NCI-H1105 (cell line): Measurements from ENCODE around the gene VILL.

ENCODE experiments used
- DNase-seq: peaks from one replicate; lab custom pipeline; 2025; lab: John Stamatoyannopoulos, UW

Gene VILL

DNA sequence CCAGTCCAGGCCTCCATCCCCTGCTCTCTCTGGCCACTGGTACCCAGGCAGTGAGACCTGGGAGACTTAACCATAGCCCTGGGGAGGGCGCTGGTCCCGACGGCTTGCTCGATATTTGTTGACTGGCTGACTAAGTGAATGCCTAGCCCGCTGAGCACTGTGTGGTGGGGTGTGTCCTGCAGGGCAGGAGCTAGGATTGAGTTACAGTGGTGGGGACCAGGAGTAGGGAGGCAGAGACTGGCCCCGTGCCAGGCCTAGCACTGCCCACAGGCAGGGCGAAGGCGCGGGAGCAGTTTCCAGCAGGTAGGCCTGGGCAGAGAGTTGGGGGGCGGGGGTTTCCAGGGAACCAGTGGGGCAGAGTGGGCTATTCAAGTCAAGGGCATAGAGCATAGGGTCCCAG is at the start of gene VILL:
VILL (plus strand) TSS at position 260 of the 400 bp plus-strand sequence. CDS start 2,887 bp downstream, outside the sequence.
- DNase-seq: no peak

DNA sequence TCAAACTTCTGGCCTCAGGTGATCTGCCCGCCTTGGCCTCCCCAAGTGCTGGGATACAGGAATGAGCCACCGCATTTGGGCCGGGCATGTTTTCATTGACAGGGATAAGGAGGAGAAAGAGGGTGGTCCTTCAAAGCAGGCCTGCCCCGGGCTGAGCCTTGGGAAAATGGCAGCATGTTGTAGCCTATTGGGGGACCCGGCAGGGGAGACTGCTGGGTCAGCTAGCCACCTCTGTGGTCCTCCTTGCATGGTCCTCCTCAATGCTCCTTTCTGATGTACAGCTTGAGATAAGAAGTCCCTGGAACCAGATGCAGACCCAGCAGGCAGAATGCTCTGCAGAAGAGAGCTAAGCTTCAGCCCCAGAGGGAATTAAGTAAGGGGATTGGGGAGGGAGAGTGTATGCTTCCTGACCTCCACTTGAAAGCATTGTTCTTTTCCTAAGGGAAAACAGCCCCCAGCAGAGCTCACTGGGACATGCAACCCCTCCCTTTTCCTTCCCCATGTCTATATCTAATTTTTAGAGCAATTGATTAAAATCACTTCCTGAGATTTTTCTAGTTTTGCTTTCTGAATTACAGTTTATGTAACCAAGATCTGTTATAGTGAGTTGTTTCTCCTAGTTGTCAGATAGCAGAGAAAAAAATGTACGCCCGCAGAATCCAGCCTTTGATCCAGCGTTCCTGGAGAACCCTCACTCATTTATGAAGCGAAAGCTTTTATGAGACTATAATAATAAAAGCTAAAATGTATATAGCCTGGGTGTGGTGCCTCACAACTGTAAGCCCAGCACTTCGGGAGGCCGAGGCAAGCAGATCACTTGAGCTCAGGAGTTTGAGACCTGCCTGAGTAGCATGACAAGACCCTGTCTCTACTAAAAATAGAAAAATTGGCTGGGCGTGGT is 48.7 kb upstream of the VILL start:
- no peak for DNase-seq

DNA sequence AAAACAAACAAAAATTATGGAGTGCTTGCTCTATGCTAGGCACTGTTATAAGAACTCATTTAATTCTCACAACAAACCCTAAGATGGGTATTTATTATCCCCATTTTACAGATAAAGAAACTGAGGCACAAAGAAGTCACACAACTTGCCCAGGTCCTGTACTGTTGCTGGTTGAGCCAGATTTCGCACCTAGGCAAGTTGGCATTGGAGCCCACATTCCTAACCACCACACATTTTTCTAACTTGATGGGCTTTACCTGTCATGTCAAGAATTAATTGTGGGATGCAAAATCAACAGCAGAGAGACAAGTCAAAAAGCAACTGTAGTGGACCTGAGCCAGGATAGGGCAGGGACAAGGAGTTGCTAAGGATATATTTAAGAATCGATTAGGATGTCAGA is 47.9 kb upstream of the VILL start:
- DNase-seq: no peak

DNA sequence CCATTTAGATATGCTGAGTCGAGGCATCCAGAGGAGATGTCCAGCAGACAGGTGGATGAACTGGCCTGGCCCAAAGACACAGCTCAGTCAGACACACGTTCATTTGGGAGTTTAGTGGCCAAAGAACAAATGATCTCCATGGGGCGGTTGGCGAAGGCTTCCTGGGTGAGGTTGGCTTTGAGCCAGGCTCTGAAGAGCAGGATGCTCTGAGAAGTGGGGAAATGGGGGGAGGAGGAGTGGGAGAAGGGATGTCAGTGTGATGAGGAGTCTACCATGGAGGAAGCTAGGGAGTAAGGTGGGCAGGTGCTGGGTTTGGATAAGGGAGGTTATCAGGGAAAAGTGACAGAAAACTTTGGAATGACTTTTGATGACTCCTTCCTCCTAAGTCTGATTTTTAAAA is 47.5 kb upstream of the VILL start:
- no peak for DNase-seq

- no peak for DNase-seq
Observed at GRCh38 chr3:37943631-37944314, 46.8 kb upstream of the VILL start.

GRCh38 chr3:37944391-37944842 is 46.2 kb upstream of the VILL start:
- no peak for DNase-seq

DNA sequence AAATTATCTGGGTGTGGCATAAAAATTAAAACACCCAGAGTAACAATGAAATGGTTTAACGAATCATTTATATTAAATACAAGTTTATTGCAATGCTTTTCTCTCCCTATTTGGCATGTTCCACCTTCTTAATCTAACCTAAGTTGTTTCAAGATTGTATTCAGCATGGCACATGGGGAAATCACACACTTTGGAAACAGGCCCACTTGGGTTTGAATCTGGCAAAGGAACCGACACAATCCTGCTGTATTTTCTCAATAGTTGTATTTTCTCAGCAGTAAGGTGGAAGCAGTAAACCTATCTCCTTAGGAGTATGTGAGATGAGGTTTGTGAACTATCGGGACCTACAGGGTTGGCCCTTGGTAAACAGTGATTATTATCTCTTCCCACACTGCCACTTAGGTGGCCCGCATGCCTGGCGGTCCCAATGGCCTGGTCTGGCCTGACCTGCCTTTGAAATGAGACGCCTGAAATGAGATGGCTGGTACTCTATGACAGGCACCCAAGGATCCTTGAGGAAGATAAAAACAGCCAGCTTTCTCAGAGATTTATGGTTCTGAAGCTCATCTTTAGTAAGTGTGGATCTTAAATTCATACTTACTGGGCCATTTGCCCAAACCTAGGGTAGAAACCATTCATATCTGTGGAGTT is 45.3 kb upstream of the VILL start:
- DNase-seq: no peak

GRCh38 chr3:37945807-37946530 is 44.6 kb upstream of the VILL start:
- no peak for DNase-seq

DNA sequence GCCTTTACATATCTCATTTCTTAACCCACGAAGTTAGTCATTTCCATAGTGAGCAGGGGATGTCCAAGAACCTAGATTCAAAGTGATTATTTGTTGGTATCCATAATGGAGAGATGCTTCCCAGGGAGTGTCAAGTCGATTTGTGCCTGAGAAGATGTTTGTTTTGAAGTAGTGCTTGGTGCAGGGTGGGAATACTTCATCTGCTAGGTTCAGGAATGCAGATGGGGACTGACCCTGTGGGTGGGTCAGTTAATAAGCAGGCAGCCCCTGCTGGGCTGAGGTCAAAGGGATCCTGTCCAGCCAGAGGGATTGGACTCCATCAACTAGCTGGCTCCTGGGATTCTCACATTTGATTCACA is 44.1 kb upstream of the VILL start:
- DNase-seq: no peak

DNA sequence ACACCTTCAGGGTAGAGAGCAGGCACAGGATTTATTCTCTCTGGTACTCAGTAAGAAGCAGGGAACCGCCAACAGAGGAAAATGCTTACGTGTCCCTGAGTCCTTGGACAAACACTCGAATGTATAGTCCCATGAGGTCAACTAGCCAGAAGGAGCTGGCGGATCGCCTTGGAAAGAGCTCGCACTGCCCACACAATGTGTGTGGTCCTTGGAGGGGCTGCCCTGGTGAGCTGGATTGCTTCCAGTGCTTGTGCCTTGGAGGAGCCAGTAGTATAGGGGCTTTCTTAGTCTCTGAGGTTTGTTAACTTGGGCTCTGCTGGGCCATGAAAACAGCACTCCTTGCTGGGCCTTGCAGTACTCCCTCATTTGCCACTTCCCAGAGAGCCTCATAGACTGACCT is 40.7 kb upstream of the VILL start:
- DNase-seq: no peak

GRCh38 chr3:37952564-37952963 is 38.0 kb upstream of the VILL start:
- DNase-seq: no peak

DNA sequence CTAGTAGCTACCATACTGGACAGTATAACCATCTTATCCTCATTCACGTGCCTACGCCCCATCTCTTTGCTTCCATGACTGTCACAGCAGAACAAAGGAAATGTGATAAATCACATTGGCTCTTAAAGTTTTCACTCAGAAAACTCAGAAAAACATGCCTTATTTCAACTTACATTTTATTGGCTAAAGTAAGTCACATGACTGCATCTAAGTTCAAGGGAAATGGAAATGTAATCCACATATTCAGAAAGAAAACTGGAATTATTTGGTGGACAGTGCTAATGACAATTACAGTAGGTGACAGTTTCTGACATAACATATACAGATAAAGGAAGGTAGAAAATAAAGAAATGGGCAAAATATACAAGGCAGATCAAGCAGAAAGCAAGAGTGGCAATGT is 37.4 kb upstream of the VILL start:
- no peak for DNase-seq

- no peak for DNase-seq
Observed at GRCh38 chr3:37953707-37954394, 36.7 kb upstream of the VILL start.

- DNase-seq: no peak
Observed at GRCh38 chr3:37954881-37955280, 35.7 kb upstream of the VILL start.

- no peak for DNase-seq
Observed at GRCh38 chr3:37955918-37956707, 34.5 kb upstream of the VILL start.

DNA sequence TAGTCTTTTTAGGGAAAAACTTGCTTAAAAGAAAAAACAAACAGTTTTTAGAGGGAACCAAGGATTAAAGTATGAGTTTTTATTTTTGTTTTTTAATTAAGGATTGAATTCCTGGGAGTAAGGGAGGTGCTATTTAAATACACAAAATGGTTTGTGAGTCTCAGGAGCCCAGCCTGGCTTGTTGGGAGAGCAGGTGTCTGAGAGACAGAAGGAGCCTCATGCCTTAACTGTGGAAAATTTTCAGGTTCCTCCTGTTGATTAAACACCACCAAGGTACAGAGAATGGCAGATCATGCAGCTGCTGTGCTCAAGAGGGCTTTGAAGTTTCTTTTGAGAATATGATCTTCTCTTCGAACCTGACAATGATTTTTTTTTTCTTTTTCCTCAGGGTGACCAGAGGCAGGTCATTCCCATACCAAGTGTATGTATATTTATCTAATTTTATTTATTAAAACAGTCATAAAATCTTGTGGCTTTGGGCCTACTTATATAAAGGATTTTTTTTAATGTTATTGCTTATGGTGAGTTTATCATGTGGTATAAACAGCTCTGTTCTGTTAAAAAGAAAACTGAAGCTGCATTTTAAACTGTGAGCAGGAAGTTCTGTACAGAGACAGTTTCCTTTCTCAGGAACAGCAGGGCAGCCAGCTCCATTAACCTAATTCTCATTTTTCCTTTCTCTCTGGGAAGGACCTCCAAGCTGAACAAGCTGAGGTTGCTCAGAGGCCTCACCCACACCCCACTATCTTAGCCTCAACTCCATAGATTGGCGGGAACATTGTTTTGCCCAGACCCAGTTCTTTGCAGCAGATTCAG is 33.7 kb upstream of the VILL start:
- DNase-seq: no peak

DNA sequence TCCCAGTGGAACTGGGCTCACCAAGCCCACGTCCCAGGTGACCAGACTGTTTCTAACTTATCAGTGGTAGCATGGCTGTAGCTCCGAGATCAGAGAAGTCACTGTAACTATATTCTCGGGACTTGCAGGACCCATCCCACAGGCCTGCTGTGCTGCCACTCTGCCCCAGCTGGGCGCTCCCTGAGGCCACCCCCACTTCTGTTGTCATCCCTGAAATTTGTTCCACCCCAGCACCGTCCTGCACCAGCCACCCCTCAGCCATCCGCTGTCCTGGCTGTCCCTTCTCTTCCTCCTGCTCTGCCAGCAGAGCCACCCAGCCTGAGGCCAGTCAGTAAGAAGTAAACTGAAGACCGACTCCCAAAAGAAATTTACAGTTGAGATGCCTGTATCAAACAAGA is 33.0 kb upstream of the VILL start:
- no peak for DNase-seq

GRCh38 chr3:37961622-37962431 is 28.8 kb upstream of the VILL start:
- DNase-seq: no peak

GRCh38 chr3:37963016-37963415 is 27.6 kb upstream of the VILL start:
- no peak for DNase-seq
